GM12891 (cell line): Measurements from ENCODE around the gene SPOCK1.

ENCODE experiments used
- DNase-seq: peaks from one replicate; pipeline ENCODE4 v3.0.0; 2011; ENCODE audit warnings: low spot score; ENCODE audit not compliant: insufficient read length
- FAIRE-seq: peaks from 2 replicates; lab custom pipeline; 2011; peaks lifted over from hg19 to GRCh38; lab: Jason Lieb, UNC
- PAX5 ChIP-seq: IDR thresholded peaks from 2 replicates; pipeline ENCODE4 v1.6.1; 2011; ENCODE audit warnings: low read length, moderate library complexity, mild to moderate bottlenecking; ENCODE audit not compliant: insufficient read depth, severe bottlenecking
- POLR2A ChIP-seq: IDR thresholded peaks from 2 replicates; pipeline ENCODE4 v1.6.1; 2011; ENCODE audit warnings: low read depth, low read length, control low read depth
- POLR2AphosphoS5 ChIP-seq: IDR thresholded peaks from 2 replicates; pipeline ENCODE4 v1.6.1; 2011; ENCODE audit warnings: low read depth, low read length, control low read depth
- POU2F2 ChIP-seq: IDR thresholded peaks from 2 replicates; pipeline ENCODE4 v1.6.1; 2011; ENCODE audit warnings: low read depth, mild to moderate bottlenecking, control low read depth, low read length, moderate library complexity
- SPI1 ChIP-seq: IDR thresholded peaks from 2 replicates; pipeline ENCODE4 v1.6.1; 2011; ENCODE audit warnings: low read depth, low read length, control low read depth
- TAF1 ChIP-seq: IDR thresholded peaks from 2 replicates; pipeline ENCODE4 v1.6.1; 2011; ENCODE audit warnings: low read depth, low read length, control low read depth

The SPOCK1 gene

DNA sequence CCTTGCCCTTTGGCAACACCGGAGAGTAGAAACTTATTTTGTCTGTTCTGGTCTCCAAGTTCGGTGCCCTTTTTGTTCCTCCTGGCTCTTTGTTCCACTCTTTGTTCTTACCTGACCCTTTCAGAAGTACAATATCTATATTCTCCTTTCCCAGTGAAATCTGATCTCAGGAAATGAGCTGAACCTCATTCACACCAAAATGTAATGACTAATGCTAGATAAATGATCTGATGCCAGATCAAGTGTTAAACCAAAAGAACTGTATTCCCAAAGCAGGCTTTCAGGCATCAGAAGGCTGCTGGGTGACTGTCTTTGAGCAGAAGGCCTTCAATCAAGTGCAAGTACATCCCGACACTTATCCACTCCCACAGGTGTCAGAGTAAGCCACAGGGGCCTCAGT is 156.4 kb downstream of the SPOCK1 start:
- no peak for FAIRE-seq
- TF ChIP-seq SPI1 (no peak), POLR2A (no peak), POLR2AphosphoS5 (no peak), POU2F2 (no peak), PAX5 (no peak), TAF1 (no peak)
- no peak for DNase-seq

DNA sequence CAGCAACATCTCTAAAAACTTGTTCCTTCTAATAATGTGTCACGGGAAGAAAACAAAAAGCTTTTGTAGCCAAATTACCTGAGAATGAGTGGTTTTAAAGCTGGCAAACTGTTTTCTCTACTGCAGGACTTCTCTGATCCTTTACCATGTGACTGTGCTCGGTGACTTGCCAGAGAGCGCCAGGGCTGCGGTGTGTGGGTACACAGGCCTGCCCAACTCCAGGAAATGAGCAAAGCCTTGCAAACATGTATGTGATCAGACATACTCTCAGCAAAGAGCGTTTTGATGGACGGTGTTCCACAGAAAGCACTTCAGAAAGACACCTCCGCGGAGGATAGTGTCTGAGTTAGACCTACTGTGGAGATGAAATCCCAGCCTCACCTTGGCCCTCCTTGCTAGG is 157.3 kb downstream of the SPOCK1 start:
- no peak for TF ChIP-seq TAF1
- no peak for TF ChIP-seq SPI1
- TF ChIP-seq POU2F2, result no peak
- TF ChIP-seq PAX5, result no peak
- no peak for TF ChIP-seq POLR2A
- DNase-seq (no peak), FAIRE-seq (no peak)

DNA sequence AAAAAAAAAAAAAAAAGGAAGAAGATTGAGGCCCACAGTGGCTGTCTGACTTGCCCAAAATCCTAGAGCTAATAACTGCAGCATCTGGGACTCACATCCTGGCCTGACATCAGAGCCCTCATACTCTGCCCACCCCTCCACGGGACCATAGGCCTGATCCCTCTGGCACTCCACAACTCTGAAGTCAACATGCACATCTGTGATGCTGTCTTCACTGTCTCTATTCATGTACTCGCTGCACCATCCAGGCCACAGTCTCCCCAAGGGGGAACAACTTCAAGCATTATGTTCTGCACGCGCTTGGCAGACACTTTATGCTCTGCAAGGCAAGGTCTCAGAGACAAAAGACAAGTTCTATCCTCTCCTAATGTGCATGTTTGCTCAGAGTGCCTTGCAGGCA is 158.2 kb downstream of the SPOCK1 start:
- DNase-seq (no peak), FAIRE-seq (no peak)
- no peak for TF ChIP-seq SPI1
- no peak for TF ChIP-seq POLR2A
- no peak for TF ChIP-seq TAF1
- no peak for TF ChIP-seq PAX5
- TF ChIP-seq POU2F2, result no peak
- TF ChIP-seq POLR2AphosphoS5, result no peak

DNA sequence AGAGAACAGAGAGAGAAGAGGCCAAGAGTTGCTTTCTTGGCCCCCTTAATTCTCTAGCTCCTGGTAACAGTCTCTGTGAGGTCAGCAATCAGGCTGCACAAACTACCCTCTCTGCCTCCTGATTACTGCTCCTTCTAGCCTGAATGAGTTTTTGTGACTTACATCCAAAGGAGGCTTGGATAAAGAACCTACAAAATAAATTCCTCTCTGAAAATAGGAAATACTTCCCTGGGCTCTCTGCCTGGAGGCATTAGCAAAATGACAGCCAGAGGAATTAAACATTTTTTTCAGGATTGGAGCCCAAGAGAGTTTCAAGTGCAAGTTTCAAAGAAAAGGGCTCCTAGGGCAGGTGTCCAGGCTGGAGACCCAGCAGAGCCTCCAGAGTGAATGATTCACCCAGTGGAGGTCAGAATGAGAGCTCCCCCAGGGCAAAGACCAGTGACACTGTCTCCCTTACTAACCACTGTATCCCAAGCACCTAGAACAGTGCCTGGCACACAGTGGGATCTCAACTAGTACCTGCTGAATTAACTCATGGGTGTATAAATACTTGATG is 162.5 kb downstream of the SPOCK1 start:
- TF ChIP-seq PAX5, result no peak
- no peak for TF ChIP-seq POLR2A
- no peak for TF ChIP-seq POU2F2
- TF ChIP-seq TAF1, result no peak
- DNase-seq (no peak), FAIRE-seq (no peak)

DNA sequence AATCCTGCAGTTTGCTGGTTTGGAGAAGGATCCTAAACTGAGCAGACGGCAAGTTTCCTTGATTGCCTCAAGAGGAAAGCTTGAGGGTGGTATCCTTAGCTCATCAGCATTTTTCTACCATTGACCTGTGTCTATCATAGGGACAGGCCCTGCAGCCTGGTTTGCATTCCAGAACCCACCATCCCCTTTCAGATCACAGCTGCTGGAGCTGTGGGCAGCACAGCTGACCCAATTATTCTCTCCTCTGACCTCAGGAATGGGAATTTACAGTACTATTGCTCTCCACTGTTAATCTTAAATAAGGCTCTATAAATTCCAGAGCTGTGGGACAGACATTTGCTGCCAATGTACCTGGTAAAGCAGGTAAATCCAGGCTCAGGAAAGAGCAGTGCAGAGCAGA is 163.0 kb downstream of the SPOCK1 start:
- FAIRE-seq (no peak), DNase-seq (no peak)
- no peak for TF ChIP-seq POLR2A
- TF ChIP-seq POU2F2, result no peak
- TF ChIP-seq POLR2AphosphoS5, result no peak
- no peak for TF ChIP-seq PAX5

DNA sequence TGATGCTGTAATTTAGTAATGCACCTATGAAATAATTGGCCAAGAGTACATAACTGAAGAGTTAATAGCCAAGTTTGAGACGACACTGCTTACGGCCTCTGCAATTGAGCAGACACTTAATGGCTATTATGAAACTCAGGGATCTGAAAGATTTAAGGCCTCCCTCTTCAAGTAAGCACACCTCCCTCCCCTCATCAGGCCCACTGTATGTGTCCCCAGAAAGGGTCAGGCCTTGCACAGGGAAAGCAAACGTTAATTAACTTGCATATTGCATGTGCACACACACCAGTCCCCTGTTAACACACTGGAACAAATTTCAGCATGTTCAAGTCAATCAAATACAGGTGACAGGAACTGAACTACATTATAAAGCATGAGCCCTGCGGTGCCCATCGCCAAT is 163.6 kb downstream of the SPOCK1 start:
- no peak for TF ChIP-seq POU2F2
- FAIRE-seq (no peak), DNase-seq (no peak)

DNA sequence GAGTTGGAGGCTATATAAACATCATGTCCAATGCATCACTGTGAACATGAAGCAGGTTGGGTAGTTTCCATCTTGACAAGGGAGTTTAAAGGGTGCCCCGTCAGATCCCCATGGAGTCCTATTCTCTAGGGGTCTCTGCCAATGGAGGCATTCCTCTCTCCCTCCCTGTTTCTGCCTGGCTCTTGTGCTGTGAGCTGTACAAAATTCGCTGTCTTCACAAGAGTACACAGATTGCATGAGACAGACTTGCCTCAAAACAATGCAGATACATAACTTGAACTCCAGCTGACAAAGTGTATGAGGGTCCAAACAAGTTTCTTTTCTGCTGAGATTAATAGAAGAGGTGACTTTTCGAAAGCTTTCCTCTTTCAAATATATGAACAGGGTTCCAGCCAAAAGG is 165.2 kb downstream of the SPOCK1 start:
- FAIRE-seq, result no peak
- DNase-seq, result no peak
- TF ChIP-seq POLR2AphosphoS5 (no peak), PAX5 (no peak), SPI1 (no peak), POLR2A (no peak), POU2F2 (no peak), TAF1 (no peak)

DNA sequence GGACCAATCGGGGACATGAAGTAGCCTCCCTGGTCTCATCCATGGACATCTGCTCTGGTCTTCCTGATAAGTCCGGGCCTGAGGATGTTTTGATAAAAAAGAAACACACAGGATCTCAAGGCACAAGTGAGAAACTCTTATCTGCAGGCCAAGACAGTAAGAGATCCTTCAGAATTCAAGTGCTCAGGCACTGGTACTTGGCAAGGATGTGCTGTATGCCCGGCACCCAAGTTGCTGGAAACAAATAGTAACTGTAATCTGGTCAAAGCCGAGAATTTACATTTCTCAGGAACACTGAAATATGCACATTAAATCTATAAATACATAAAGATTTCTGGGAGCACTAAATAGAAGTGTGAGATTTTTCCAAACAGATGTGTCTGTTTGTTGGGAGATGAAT is 165.7 kb downstream of the SPOCK1 start:
- DNase-seq (no peak), FAIRE-seq (no peak)
- TF ChIP-seq POLR2A, result no peak
- TF ChIP-seq TAF1, result no peak
- no peak for TF ChIP-seq SPI1
- TF ChIP-seq POU2F2, result no peak
- no peak for TF ChIP-seq PAX5
- TF ChIP-seq POLR2AphosphoS5, result no peak

DNA sequence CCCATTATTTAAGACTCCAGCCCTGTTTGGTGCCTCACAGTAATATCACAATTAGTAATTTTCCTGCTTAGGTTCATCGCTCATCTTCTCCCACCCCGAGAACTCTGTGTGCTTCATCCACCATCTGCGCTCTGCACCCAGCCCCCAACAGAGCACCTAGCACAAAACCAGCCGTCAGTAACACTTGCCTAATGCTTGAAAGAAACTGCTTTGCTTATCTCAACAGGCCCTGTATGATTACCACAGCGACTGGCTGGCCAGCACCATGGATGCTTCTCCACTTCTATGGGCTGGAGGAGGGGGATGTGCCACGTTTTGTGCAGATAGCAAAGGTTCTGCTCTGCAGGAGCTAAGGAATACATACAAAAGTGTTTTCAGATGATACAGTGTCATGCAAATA is 166.8 kb downstream of the SPOCK1 start:
- FAIRE-seq (no peak), DNase-seq (no peak)
- TF ChIP-seq POLR2A (no peak), POU2F2 (no peak), TAF1 (no peak), SPI1 (no peak), POLR2AphosphoS5 (no peak), PAX5 (no peak)

DNA sequence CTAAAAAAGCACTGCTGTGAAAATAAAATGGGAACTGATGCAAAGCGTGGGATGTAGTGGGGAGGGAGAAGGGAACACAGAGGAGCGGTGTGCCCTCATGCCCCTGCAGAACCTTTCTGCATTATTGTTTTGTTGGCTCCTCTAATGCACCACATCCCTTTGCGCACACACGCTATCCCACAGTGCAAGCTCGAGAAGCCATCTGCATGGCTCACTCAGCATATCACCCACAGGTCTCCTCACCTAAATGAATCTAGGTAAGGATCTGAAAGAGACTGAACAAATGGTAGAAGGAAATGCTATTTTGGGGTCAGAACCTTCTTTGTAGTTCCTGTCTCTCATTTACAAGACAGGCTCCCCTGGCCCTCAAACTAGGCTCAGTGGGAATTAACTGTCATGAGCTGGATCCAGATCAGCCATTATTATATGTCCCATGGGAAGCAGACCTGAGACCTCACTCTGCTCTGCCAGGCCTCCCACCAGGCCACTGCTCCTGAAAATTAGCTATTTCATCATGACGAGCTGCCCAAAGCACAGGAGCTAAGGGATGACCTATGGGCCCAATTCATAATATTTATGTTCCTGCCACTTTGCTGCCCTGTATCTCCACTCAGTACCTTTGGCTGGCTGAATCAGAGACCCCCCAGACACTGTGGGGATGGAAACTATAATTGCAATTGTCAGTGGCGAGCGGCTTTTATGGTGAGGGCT is 169.4 kb downstream of the SPOCK1 start:
- no peak for FAIRE-seq
- TF ChIP-seq POU2F2, result no peak
- no peak for TF ChIP-seq POLR2AphosphoS5
- TF ChIP-seq PAX5, result no peak
- TF ChIP-seq SPI1, result no peak
- no peak for TF ChIP-seq TAF1
- TF ChIP-seq POLR2A, result no peak
- no peak for DNase-seq

DNA sequence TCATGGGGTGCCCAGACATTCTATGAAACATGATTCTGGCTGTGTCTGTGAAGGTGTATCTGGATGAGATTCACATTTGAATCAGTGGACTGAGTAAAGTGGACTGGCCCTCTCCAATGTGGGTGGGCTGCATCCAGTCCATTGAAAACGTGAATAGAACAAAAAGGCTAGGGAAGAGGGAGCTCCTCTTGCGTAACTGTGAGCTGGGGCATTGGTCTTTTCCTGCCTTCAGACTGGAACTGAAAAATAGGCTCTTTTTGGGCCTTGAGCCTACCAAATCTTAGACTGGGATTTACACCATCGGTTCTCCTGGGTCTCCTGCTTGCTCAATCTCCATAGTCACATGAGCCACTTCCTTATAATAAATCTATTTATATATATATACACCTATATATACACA is 170.1 kb downstream of the SPOCK1 start:
- no peak for DNase-seq
- TF ChIP-seq PAX5 (no peak), SPI1 (no peak), POLR2A (no peak), POU2F2 (no peak), POLR2AphosphoS5 (no peak), TAF1 (no peak)
- FAIRE-seq, result no peak
